Umbilical cord (tissue), 2 donors: Measurements from ENCODE around the gene IGIP. TPM values are rescaled to one million over a fixed set of nuclear protein-coding genes. Genes with fewer than 3 reads are reported as not detected.

Source experiments
- DNase-seq: peaks from one replicate; pipeline ENCODE4 v3.0.0-alpha.2; 2015; ENCODE audit warnings: low spot score
- total RNA-seq: library from RNA; depleted of rRNA; stranded (reverse); fragments of >200 nt; gene quantifications from one replicate; pipeline ENCODE4 v1.2.3, GENCODE V29; 2014; ENCODE audit warnings: low replicate concordance; ENCODE audit not compliant: insufficient read depth

The IGIP gene
- total RNA-seq, result 26.7 TPM

GRCh38 chr5:140125637-140126036, at the start of gene IGIP:
Gene IGIP (plus strand): TSS chr5:140125937. CDS start chr5:140128477, 2,540 bp downstream.
- DNase-seq, result no peak

DNA sequence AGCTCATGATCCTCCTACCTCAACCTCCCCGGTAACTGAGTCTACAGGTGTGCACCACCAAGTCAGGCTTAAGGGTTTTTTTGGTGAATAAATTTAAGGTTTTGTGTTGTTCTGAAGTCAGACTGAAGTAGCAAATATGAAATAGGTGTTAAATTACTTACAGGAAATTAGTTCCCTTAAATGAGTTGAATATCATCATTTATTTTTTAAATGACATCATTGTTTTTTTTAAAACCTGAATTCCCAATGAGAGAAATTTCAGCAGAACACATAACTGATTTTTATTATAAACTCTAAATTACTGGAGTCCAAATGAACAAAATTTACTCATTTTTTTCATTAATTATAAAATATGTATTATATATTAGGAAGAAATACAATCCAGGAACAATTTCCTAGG, 49.6 kb upstream of the IGIP start:
- no peak for DNase-seq

- no peak for DNase-seq
Observed at GRCh38 chr5:140076788-140077187, 48.9 kb upstream of the IGIP start.

DNA sequence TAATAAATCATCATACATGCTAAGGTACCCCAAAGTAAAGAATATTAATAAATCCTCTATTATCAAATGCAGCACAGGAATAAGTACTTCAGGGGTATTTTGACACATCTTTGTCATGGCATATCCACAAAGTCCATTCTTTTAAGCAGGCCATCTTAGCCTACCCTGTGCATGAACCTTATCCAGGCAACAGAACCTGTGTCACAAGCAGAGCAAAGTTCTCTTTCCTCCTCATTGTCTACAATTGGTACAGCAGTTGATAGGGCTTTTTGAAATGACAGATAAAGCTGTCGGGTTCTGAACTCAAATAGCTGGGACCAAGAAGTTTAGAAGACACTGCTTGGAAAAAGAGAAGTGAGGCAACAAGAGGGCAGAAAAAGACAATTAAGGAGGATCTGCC, 42.6 kb upstream of the IGIP start:
- DNase-seq, result no peak

- no peak for DNase-seq
Observed at GRCh38 chr5:140083650-140084049, 42.1 kb upstream of the IGIP start.

DNA sequence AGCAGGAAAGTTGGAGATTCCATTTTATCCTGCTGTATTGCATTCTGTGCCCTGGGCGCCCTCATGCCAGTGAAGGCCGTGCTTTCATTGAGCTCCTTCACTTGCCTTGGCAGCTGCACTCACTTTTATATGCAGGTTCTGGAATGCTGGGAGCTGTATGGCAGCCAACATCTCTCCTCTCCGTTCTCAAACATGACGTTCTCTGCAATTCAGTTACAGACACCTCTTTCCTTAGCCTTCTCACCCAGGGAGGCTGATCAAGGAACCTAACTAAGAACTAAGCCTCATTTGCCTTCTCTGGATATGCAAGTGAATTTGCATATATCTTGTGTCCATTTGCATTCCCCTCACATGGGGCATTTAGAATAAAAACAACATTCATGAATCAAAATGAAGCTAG, 41.2 kb upstream of the IGIP start:
- no peak for DNase-seq

DNA sequence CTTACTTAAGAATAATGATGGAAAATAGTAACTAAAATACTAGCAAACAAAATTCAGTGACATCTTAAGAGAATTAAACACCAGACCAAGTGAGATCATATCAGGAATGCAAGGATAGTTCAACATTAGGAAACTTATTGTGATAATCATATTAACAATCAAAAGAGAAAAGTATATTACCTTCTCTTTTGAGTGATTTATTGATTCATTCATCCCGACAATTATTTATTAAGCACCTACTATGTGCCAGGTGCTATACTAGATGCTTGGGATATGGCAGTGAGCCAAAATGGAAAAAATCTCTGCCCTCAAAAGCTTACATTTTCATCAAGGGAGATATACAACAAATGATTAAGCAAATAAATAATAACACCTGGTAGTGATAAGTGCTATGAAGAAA, 35.5 kb upstream of the IGIP start:
- DNase-seq, result no peak

DNA sequence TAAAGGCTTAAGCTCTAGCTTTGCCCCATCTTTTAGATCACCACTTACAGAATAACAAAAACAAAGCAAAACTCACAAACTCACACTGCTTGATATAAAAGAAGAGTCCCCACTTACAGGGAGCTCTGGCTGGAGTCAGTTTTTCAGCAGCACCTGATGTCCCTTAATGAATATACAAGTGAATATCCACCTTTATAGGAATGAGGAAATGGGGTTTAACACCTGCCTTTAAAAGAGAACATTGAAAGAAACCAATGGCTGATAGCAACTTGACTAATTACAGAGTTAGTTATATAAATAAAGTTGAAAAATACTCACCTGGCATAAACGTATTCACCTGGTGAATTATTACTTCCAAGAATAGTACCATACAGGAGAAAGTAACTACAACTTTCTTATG, 32.6 kb upstream of the IGIP start:
- no peak for DNase-seq

GRCh38 chr5:140093866-140094265, 31.9 kb upstream of the IGIP start:
- DNase-seq, result no peak

GRCh38 chr5:140094889-140095288, 30.8 kb upstream of the IGIP start:
- no peak for DNase-seq

- no peak for DNase-seq
Observed at GRCh38 chr5:140101179-140101578, 24.6 kb upstream of the IGIP start.

GRCh38 chr5:140103154-140103553, 22.6 kb upstream of the IGIP start:
- no peak for DNase-seq

- DNase-seq, result no peak
Observed at GRCh38 chr5:140104100-140104499, 21.6 kb upstream of the IGIP start.

- DNase-seq, result no peak
Observed at GRCh38 chr5:140106101-140106500, 19.6 kb upstream of the IGIP start.

- DNase-seq, result no peak
Observed at GRCh38 chr5:140106805-140107311, 18.9 kb upstream of the IGIP start.

GRCh38 chr5:140107312-140108092, 18.2 kb upstream of the IGIP start:
- peak; percentile 94 for DNase-seq

DNA sequence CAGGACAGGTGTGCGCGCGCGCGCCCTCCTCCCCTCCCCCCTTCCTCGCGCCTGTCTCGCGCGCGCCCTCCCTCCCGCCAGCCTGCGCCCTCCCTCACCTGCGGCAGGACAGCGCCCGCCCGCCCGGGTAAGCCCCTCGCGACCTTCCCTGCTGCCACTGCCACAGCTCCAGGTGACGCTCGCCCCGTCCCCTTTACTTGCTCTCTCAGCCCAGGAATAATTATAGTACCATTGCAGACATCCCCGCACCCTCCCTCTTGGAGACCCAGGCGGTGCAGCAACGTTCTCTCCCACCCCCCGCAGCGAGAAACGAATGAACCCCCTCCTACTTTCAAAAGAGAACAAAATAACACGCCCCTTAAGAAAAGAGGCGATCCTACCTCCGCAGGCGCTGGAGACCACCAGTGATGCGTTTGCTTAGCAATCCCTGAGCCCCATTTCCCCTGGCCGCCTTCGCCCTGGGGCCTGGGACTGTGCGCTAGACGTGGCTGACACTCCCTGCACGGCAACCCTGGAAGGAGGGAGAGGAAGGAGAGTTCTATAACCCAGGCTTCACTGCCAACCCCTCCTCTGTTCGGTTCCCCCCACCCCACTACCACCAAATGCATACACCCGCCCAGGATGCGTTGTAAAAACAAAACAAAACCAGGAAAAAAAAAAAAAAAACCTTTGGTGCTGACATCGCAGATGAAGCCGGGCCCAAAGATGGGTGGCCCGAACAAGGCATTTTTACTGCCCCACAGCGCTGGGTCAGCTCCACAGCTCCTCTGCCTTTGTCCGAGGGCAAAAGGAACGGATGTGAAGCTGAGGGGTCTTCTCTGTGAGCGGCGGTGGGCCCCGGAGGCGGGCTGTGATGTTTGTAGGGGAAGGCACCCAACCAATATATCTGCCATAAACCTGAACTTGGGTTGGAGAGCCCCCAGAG, 17.4 kb upstream of the IGIP start:
- no peak for DNase-seq

DNA sequence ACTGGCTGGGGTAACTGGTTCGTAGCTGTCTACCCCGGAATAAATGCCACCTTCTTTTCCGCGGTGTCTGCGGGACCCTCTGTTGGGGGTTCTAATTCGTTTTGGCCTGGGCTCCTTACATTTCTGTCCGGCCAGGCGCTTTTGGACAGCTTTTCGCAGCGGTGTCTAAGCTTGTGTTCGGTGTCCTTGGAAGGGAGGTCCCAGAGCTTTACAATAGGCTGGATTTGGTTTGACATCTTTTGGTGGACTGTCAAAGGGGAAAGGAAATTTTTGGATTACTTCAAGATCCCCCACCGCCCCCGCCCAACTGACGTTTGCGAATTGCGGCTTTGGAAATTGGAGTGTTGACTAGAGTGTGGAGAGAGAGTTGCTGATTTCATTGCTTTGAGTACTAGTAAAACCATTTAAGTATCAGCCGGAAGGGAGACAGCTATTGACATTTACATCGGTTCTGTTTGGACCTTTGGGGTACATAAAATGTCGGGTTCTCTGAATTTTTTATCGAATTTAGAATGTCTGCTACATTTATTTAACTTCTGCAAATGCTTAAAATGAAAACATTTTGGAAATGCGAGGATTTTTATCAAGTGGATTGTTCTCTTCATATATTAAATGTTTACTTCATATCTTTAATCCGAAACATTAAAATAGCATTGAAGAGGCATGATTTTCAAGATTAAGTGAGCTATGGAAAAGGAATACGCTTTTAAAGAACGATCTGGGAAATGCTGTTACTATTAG, 16.5 kb upstream of the IGIP start:
- DNase-seq, result no peak

DNA sequence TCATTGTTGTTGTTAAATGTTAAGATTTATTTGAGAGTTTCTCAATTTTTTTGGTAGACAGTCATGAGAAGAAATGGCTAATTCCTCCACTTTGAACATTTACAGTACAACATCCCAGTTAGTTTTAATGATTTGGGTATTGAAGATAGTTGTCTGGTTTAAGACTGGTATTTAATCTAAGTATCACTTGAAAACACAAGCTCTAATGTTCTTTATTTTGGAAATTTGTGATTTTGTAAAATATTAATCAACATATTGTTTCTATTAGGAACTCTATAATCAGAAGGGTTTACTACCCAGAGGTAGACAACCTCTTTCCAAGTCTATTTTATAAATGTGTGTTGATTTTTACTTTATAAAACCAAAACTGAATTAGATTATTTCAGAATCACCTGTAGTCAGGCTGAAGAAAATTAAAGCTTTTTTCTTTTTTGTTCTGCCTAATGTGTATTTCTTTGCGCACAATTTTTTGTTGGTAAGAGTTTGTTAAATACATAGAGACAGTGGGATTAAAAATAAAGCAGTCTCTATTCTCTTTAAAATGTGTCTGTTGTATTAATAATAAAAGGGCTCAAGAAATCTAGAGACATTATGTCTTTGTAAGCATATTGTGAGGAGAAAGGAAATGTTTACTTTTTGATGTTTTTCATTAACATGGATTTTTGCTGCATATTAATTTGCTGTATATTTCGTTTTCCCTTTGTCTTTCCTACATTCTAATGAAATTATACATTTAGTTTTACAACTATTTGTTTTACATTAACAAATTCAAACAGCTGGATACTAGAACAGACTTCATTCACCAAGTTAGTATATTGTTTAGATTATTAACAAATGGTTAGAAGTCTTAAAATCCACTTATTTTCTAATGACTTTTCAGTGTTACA, 15.7 kb upstream of the IGIP start:
- no peak for DNase-seq

- no peak for DNase-seq
Observed at GRCh38 chr5:140110646-140110957, 15.1 kb upstream of the IGIP start.
